HepG2 (cell line): ENCODE measurements around the gene HAT1. TPM values are rescaled to one million over a fixed set of nuclear protein-coding genes. Genes with fewer than 3 reads are reported as not detected.

Source experiments
- ATAD3A ChIP-seq: sonication (generic); formaldehyde crosslinking; IDR thresholded peaks from 2 replicates; pipeline ENCODE4 v1.4.0; 2020; ENCODE audit warnings: missing genetic modification reagents
- BORCS8-MEF2B ChIP-seq: sonication (generic); formaldehyde crosslinking; IDR thresholded peaks from 2 replicates; pipeline ENCODE4 v1.8.0; 2022; ENCODE audit warnings: mild to moderate bottlenecking, missing genetic modification reagents
- CC2D1A ChIP-seq: sonication (generic); formaldehyde crosslinking; IDR thresholded peaks from 2 replicates; pipeline ENCODE4 v1.8.1; 2023; ENCODE audit warnings: mild to moderate bottlenecking, missing genetic modification reagents
- FOXP1 ChIP-seq, 2 experiments: fragments of 450-650 bp in 1 of 2; IDR thresholded peaks; 2 replicates each; pipeline ENCODE4 v1.6.1; 2017 to 2018; ENCODE audit warnings: antibody characterized with exemption in 1 of 2
- HOMEZ ChIP-seq: IDR thresholded peaks from 2 replicates; pipeline ENCODE4 v1.6.1; 2016; ENCODE audit warnings: low read depth
- JUN ChIP-seq: sonication (generic); formaldehyde crosslinking; IDR thresholded peaks from 2 replicates; pipeline ENCODE4 v1.4.0; 2020; ENCODE audit warnings: mild to moderate bottlenecking, missing genetic modification reagents
- MTA1 ChIP-seq: sonication (generic); formaldehyde crosslinking; IDR thresholded peaks from 2 replicates; pipeline ENCODE4 v1.4.0; 2020; ENCODE audit warnings: missing genetic modification reagents, mild to moderate bottlenecking, borderline replicate concordance
- PCBP1 ChIP-seq: fragments of 200-400 bp; formaldehyde crosslinking; IDR thresholded peaks from 2 replicates; pipeline ENCODE4 v1.6.1; 2017; ENCODE audit warnings: mild to moderate bottlenecking, low read depth, low read length, borderline replicate concordance
- PHF8 ChIP-seq: sonication (generic); formaldehyde crosslinking; IDR thresholded peaks from 2 replicates; pipeline ENCODE4 v1.5.0; 2020; ENCODE audit warnings: missing genetic modification reagents
- SMYD3 ChIP-seq: sonication (generic); formaldehyde crosslinking; IDR thresholded peaks from 2 replicates; pipeline ENCODE4 v1.8.1; 2023; ENCODE audit warnings: mild to moderate bottlenecking, missing genetic modification reagents
- SOX6 ChIP-seq, 2 experiments: fragments of 450-650 bp in 1 of 2; sonication (generic) in 1 of 2; formaldehyde crosslinking in 1 of 2; IDR thresholded peaks; 2 replicates each; pipeline versions ENCODE4 v1.4.0 to v1.6.1; 2017 to 2020; ENCODE audit warnings: antibody characterized with exemption in 1 of 2, mild to moderate bottlenecking in 1 of 2, missing genetic modification reagents in 1 of 2
- TBX2 ChIP-seq: sonication (generic); formaldehyde crosslinking; IDR thresholded peaks from 2 replicates; pipeline ENCODE4 v1.5.0; 2020; ENCODE audit warnings: missing genetic modification reagents, mild to moderate bottlenecking, borderline replicate concordance
- TIGD3 ChIP-seq: sonication (generic); formaldehyde crosslinking; IDR thresholded peaks from 2 replicates; pipeline ENCODE4 v1.5.1; 2020; ENCODE audit warnings: mild to moderate bottlenecking, missing genetic modification reagents, borderline replicate concordance
- ZBTB39 ChIP-seq: sonication (generic); formaldehyde crosslinking; IDR thresholded peaks from 2 replicates; pipeline ENCODE4 v1.5.0; 2020; ENCODE audit warnings: missing genetic modification reagents
- ZNF20 ChIP-seq: sonication (generic); formaldehyde crosslinking; IDR thresholded peaks from 2 replicates; pipeline ENCODE4 v1.4.0; 2020; ENCODE audit warnings: mild to moderate bottlenecking, moderate library complexity, missing genetic modification reagents
- ZNF263 ChIP-seq: sonication (generic); formaldehyde crosslinking; IDR thresholded peaks from 2 replicates; pipeline ENCODE4 v1.4.0; 2020; ENCODE audit warnings: missing genetic modification reagents
- ZNF33A ChIP-seq: sonication (generic); formaldehyde crosslinking; IDR thresholded peaks from 2 replicates; pipeline ENCODE4 v1.5.1; 2020; ENCODE audit warnings: missing genetic modification reagents, mild to moderate bottlenecking, moderate library complexity, borderline replicate concordance
- ZNF33B ChIP-seq: sonication (generic); formaldehyde crosslinking; IDR thresholded peaks from 2 replicates; pipeline ENCODE4 v1.5.1; 2020; ENCODE audit warnings: mild to moderate bottlenecking, missing genetic modification reagents
- ZNF468 ChIP-seq: sonication (generic); formaldehyde crosslinking; IDR thresholded peaks from 2 replicates; pipeline ENCODE4 v1.8.0; 2022; ENCODE audit warnings: mild to moderate bottlenecking, moderate library complexity, missing genetic modification reagents
- ZNF777 ChIP-seq: sonication (generic); formaldehyde crosslinking; IDR thresholded peaks from 2 replicates; pipeline ENCODE4 v1.4.0; 2020; ENCODE audit warnings: missing genetic modification reagents
- ZNF891 ChIP-seq: sonication (generic); formaldehyde crosslinking; IDR thresholded peaks from 2 replicates; pipeline ENCODE4 v1.5.0; 2020; ENCODE audit warnings: mild to moderate bottlenecking, missing genetic modification reagents
- ZXDC ChIP-seq: sonication (generic); formaldehyde crosslinking; IDR thresholded peaks from 2 replicates; pipeline ENCODE4 v1.5.0; 2020; ENCODE audit warnings: mild to moderate bottlenecking, missing genetic modification reagents
- polyA plus RNA-seq, 8 experiments: library from polyadenylated mRNA; depleted of rRNA in 3 of 8; stranded (reverse) in 7 of 8; unstranded in 1 of 8; fragments of >200 nt; fragmentation: Illumina TruSeq in 4 of 8; extraction: Trizol in 4 of 8; gene quantifications; 2 replicates each; pipeline versions ENCODE4 v1.2.1 to v1.2.3, GENCODE V29; 2011 to 2016; ENCODE audit warnings: low read depth in 4 of 8, missing spikeins in 1 of 8, mixed read lengths in 1 of 8; ENCODE audit not compliant: insufficient read depth in 1 of 8
- total RNA-seq, 5 experiments: library from RNA; depleted of rRNA; stranded (reverse); fragments of >200 nt; fragmentation: Illumina TruSeq; extraction: Trizol; gene quantifications; 2 replicates each; pipeline ENCODE4 v1.2.3, GENCODE V29; 2016; ENCODE audit warnings: low read depth in 1 of 5

The HAT1 gene
- total and polyA plus RNA-seq, 2 of the 13 experiments (the other 11 are each of a cell fraction or from before 2014, with no cell fraction given) = 45.4 to 119 TPM

GRCh38 chr2:171893824-171894611, 28.2 kb upstream of the HAT1 start, which contains the start of gene SLC25A12 (continued):
- no peak for TF ChIP-seq ZXDC (CRISPR knock-in tag)
- no peak for TF ChIP-seq CC2D1A
- TF ChIP-seq MTA1 = no peak
- peak; percentile 59; the same call in 1 of the 2 replicates for TF ChIP-seq TIGD3 (CRISPR knock-in tag)
- TF ChIP-seq BORCS8-MEF2B = peak; percentile 58; the same call in 1 of the 2 replicates
- no peak for TF ChIP-seq JUN (CRISPR knock-in tag)
- peak; percentile 92 for TF ChIP-seq PHF8
- no peak for TF ChIP-seq ZNF468 (CRISPR knock-in tag)
- TF ChIP-seq ZNF891 (CRISPR knock-in tag) = peak; percentile 58
- no peak for TF ChIP-seq SOX6 (IDR thresholded peaks at IDR 0.05)
- no peak for TF ChIP-seq SOX6 (CRISPR knock-in tag; IDR thresholded peaks at IDR 0.05)
- no peak for TF ChIP-seq ZNF20
- TF ChIP-seq ZNF263 (CRISPR knock-in tag) = no peak
- no peak for TF ChIP-seq HOMEZ
- no peak for TF ChIP-seq ZNF33A (CRISPR knock-in tag)
- TF ChIP-seq TBX2 (CRISPR knock-in tag) = no peak; the same call in 1 of the 2 replicates
- no peak for TF ChIP-seq FOXP1 (IDR thresholded peaks at IDR 0.05)
- no peak for TF ChIP-seq FOXP1 (CRISPR knock-in tag; IDR thresholded peaks at IDR 0.05)
- TF ChIP-seq PCBP1 = no peak
- 0 out of 2 replicates have a peak, but pooled peaks have one; percentile 33 for TF ChIP-seq ZNF33B (CRISPR knock-in tag)
- 0 out of 2 replicates have a peak, but pooled peaks have one; percentile 53 for TF ChIP-seq ZNF777
- no peak; the same call in 1 of the 2 replicates for TF ChIP-seq SMYD3 (CRISPR knock-in tag)
- no peak for TF ChIP-seq ZBTB39 (CRISPR knock-in tag)
- no peak for TF ChIP-seq ATAD3A (CRISPR knock-in tag)
